HG03064 (cell line): ENCODE results near the gene SLC47A1.
"Not testable (repeated sequence)": the region's sequence is repeated elsewhere in the genome, so short reads cannot be mapped to it uniquely, and the experiment has no call there.

ENCODE experiments used
- ATAC-seq: cut with Tn5 transposase; IDR thresholded peaks from one replicate; pipeline ENCODE4 v1.9.1; 2021; ENCODE audit warnings: low read depth; ENCODE audit not compliant: unreplicated experiment

Gene SLC47A1

DNA sequence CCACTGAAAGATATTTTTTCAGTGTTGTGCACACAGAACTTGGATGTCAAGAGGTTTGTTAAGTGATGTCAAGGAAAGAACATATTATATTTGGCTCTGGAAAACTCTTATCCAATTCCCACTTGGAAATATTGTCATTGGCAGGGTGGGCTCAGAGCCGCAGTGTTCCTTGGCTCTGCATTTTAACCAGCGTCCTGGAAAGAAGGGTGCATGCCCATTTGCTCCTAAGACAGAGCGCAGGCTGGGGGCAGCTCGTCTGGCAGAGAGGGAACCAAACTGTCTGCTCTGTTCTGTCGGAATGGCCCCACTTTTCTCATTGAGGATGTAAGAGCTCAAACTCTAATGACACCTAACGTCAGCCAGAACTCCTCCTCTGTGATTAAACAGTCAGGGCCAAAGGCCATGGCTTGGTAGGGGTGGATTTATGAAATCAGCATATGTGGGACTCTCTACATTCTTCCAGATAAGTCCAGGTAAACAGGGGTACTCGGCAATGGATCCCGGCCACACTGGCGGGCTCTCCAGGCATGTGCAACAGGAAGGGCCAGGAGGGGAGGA lies 18.0 kb downstream of the SLC47A1 start:
- ATAC-seq: no peak

- no peak for ATAC-seq
These were observed 19.4 kb downstream of the SLC47A1 start for GRCh38 chr17:19553036-19553435.

- no peak for ATAC-seq
These were observed 20.7 kb downstream of the SLC47A1 start for GRCh38 chr17:19554393-19554792.

- no peak for ATAC-seq
These were observed 22.1 kb downstream of the SLC47A1 start for GRCh38 chr17:19555746-19556145.

- ATAC-seq: no peak
These were observed 25.3 kb downstream of the SLC47A1 start for GRCh38 chr17:19558946-19559345.

DNA sequence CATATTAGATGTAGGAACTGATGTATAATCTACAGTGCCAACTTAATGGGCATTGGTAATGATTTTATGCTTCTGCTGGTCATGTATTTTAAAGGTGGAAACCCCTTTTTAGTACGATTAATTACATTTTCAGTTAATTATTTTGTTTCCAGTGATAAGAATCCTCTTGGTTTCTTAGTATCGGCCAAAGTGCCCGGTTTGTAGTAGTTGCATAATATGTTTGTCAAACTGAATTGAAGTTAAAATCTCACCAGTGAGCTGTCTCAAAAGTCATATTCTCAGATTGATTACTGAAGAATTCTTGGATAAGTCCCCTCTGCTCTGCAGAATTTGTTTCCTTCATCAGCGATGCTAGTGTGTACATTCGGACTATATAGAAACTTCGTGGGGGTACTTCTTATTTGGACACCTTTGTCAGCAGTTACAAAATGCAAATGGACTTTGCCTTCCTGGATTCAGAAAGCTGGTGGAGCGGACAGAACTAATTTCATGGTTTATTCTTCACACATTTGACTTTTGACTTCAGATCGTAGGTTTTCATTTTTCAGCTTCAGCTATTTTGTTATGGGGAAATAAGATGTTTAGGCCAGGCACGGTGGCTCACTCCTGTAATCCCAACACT lies 28.2 kb downstream of the SLC47A1 start:
- ATAC-seq: no peak

DNA sequence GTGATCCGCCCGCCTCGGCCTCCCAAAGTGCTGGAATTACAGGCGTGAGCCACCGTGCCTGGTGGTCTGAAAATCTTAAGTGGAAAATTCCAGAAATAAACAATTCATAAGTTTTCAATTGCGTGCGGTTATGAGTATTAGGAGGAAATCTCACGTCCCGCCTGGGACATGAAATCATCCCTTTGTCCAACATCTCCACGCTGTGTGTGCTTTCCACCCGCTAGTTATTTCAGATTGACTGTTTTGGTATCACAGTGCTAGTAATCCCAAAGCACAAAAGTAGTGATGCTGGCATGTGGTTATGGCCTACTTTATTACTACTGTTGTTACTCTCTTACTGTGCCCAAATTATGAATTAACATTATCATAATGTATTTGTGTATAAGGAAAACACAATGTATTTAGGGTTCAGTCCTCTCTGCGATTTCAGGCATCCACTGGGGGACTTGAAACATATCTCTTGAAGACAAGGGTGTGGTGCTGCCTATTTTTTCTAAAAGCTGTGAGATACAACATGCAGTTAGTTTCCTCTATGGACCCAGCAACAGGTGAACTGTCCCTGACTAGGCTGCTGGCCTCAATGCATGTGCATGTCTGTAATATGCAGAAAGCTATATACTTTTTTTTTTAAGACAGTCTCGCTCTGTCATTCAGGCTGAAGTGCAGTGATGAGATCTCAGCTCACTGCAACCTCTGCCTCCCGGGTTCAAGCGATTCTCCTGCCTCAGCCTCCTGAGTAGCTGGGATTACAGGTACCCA lies 32.3 kb downstream of the SLC47A1 start:
- no peak for ATAC-seq

GRCh38 chr17:19567216-19568015 lies 33.8 kb downstream of the SLC47A1 start:
- ATAC-seq: no peak

- ATAC-seq: no peak
These were observed 34.3 kb downstream of the SLC47A1 start for GRCh38 chr17:19568016-19568350.

GRCh38 chr17:19569785-19570543 lies 36.3 kb downstream of the SLC47A1 start:
- no peak for ATAC-seq

GRCh38 chr17:19570544-19571062 lies 36.9 kb downstream of the SLC47A1 start:
- ATAC-seq: no peak

GRCh38 chr17:19573075-19573474 lies 39.4 kb downstream of the SLC47A1 start:
- no peak for ATAC-seq

- no peak for ATAC-seq
These were observed 41.3 kb downstream of the SLC47A1 start for GRCh38 chr17:19574956-19575355.

GRCh38 chr17:19578545-19578944 lies 44.9 kb downstream of the SLC47A1 start:
- ATAC-seq: no peak

DNA sequence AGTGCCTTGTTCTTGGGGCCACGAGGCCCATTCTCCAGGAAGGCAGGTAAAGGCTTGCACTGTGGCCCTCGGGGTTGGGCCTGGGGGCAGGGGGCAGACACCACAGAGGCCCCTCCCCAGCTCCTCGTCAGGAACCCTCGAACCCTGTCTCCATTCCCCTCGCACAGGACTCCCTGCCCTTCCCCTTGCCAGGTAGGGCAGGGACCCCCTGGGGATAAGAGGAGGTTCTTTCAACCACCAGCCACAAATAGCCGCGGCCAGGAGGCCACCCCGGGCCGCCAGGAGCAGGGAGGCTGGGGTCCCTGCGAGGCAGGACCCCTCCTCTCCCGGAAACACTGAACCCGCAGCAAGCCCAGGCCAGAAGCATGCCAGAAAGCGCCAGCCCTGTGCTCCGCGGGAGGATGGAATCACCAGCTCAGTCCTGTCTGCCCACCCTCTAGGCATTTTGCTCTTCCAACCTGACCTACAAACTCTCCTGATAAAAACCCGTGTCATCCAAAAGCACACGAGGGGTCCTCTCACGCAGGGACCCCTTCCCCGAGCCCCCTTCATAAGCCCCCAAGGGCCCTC lies 45.6 kb downstream of the SLC47A1 start:
- ATAC-seq: no peak

- ATAC-seq: no peak
These were observed 46.4 kb downstream of the SLC47A1 start for GRCh38 chr17:19579867-19580565.

- not testable (repeated sequence) for ATAC-seq
These were observed 46.9 kb downstream of the SLC47A1 start for GRCh38 chr17:19580566-19580920.

GRCh38 chr17:19582152-19582551 lies 48.5 kb downstream of the SLC47A1 start:
- not testable (repeated sequence) for ATAC-seq

DNA sequence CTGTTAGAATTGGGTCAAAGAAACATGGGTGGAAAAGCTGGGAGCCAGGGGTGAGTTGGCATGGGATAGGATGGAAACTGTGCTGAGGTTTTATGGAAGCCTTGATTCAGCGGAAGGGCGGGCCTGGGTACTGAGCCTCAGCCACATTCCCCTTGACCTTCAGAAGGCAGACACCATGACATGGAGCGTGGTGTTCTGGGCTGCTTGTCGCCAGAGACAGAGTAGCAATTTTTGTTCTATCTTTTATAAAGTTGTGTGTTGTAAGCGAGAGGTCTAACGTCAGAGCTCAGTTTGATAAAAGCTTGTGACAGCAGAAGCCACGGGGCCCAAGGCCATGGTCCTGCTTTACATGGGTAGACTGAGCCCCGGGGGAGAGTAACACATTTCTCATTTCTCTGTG lies 50.2 kb downstream of the SLC47A1 start:
- ATAC-seq: no peak
